PFSK-1 (cell line): ENCODE data around the gene SSH3.

ENCODE experiments used
- FOXP2 ChIP-seq: optimal IDR thresholded peaks from 2 replicates; pipeline ENCODE3; 2011; ENCODE audit warnings: borderline replicate concordance, control low read depth, inconsistent platforms; ENCODE audit not compliant: insufficient read depth; ENCODE audit errors: extremely low read length, extremely low read depth
- POLR2AphosphoS5 ChIP-seq: IDR thresholded peaks from 2 replicates; pipeline ENCODE4 v1.6.1; 2012; ENCODE audit warnings: low read depth, mild to moderate bottlenecking, control low read depth, low read length, moderate library complexity
- SIN3A ChIP-seq: IDR thresholded peaks from 2 replicates; pipeline ENCODE4 v1.6.1; 2012; ENCODE audit warnings: mild to moderate bottlenecking, low read length, moderate library complexity, borderline replicate concordance; ENCODE audit not compliant: insufficient read depth
- TAF1 ChIP-seq: IDR thresholded peaks from 2 replicates; pipeline ENCODE4 v1.6.1; 2012; ENCODE audit warnings: low read length, control low read depth, borderline replicate concordance; ENCODE audit not compliant: insufficient read depth
- TF ChIP-seq, protein P1 (sequence below), 2 experiments: IDR thresholded peaks; 2 replicates each; pipeline versions ENCODE4 v1.6.1 to v1.8.0; 2011 to 2012; ENCODE audit warnings: low read depth in 2 of 2, low read length in 2 of 2, control low read depth in 1 of 2, inconsistent platforms in 1 of 2, mild to moderate bottlenecking in 1 of 2, moderate library complexity in 1 of 2; ENCODE audit not compliant: insufficient read depth in 1 of 2

SSH3 gene

DNA sequence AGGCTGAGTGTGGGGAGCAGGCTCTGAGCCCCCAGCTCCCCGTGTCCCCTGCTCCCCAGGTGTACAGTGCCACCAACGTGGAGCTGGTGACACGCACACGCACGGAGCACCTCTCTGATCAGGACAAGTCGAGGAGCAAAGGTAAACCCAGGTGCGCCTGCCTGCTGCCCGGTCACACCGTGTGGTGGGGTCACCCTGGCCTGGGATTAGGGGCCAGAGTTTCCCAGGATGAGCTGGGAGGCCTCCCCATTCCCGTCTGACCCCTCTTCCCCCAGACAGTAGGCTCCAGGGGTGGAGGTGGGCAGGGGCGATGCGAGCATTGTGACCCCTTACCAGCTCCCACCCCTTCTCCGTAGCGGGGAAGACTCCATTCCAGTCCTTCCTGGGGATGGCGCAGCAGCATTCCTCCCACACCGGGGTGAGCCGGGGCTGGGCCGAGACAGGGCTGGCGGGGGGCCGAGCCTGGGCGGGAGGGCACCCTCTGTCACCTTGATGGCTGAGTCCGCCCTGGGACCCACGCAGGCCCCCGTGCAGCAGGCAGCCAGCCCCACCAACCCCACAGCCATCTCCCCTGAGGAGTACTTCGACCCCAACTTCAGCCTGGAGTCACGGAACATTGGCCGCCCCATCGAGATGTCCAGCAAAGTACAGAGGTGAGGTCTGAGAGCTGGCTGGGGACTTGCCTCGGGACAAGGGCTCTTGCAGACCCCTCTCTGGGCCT lies 3.7 kb upstream of the SSH3 start:
- TF ChIP-seq FOXP2 (no peak), SIN3A (no peak), TAF1 (no peak), POLR2AphosphoS5 (no peak)
- TF ChIP-seq, protein P1, sequence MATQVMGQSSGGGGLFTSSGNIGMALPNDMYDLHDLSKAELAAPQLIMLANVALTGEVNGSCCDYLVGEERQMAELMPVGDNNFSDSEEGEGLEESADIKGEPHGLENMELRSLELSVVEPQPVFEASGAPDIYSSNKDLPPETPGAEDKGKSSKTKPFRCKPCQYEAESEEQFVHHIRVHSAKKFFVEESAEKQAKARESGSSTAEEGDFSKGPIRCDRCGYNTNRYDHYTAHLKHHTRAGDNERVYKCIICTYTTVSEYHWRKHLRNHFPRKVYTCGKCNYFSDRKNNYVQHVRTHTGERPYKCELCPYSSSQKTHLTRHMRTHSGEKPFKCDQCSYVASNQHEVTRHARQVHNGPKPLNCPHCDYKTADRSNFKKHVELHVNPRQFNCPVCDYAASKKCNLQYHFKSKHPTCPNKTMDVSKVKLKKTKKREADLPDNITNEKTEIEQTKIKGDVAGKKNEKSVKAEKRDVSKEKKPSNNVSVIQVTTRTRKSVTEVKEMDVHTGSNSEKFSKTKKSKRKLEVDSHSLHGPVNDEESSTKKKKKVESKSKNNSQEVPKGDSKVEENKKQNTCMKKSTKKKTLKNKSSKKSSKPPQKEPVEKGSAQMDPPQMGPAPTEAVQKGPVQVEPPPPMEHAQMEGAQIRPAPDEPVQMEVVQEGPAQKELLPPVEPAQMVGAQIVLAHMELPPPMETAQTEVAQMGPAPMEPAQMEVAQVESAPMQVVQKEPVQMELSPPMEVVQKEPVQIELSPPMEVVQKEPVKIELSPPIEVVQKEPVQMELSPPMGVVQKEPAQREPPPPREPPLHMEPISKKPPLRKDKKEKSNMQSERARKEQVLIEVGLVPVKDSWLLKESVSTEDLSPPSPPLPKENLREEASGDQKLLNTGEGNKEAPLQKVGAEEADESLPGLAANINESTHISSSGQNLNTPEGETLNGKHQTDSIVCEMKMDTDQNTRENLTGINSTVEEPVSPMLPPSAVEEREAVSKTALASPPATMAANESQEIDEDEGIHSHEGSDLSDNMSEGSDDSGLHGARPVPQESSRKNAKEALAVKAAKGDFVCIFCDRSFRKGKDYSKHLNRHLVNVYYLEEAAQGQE (IDR thresholded peaks at IDR 0.05; ENCODE audit: insufficient read depth in 1 of 2, low read depth in 2 of 2, low read length in 2 of 2) = no peak

DNA sequence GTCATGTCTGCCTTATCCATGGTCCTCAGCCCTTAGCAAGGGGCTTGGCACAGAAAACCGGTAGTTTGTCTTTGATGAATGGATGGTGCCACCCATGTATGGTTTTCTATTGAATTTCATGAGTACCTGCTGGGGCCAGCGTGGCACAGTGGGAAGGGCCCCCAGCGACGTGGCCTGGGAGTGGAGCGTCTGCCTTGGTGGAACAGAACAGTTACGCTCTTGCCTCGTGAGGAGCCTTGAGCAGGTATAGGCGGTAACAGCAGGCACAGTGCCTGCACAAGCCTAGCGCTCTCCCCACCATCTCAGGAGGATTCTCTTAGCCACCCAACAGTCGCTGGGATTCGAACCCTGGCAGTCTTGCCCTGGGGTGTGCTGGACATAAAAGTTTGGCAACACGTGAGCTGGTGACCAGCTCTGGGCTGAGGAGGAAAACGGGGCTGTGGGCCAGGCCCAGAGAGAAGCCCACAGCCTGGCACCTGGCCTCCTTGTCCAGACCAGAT lies 3.0 kb upstream of the SSH3 start:
- TF ChIP-seq FOXP2 (no peak), POLR2AphosphoS5 (no peak), SIN3A (no peak), TAF1 (no peak)
- TF ChIP-seq, protein P1 (IDR thresholded peaks at IDR 0.05; ENCODE audit: insufficient read depth in 1 of 2, low read depth in 2 of 2, low read length in 2 of 2) = no peak

DNA sequence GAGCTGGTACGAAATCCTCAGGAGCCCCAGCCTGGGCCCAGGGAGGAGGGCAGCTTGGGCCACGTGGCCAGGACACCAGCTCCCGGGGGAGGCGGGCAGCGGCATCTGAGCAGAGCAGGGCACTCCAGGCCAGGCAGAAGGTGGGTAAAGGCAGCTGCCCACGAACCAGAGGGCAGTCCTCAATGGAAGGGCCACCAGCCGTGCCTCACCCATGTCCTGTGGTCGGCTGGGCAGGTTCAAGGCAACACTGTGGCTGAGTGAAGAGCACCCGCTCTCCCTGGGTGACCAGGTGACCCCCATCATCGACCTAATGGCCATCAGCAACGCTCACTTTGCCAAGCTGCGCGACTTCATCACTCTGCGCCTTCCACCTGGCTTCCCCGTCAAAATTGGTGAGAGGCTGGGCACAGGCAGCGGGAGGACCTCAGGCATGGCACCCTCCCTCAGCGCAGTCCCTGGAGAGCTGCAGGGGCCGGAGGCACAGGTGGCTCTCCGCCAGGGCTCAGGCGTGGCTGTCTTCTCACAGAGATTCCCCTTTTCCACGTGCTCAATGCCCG lies 2.5 kb upstream of the SSH3 start:
- TF ChIP-seq SIN3A (no peak), POLR2AphosphoS5 (no peak), TAF1 (no peak), FOXP2 (no peak)
- TF ChIP-seq, protein P1 (IDR thresholded peaks at IDR 0.05; ENCODE audit: insufficient read depth in 1 of 2, low read depth in 2 of 2, low read length in 2 of 2) = no peak

DNA sequence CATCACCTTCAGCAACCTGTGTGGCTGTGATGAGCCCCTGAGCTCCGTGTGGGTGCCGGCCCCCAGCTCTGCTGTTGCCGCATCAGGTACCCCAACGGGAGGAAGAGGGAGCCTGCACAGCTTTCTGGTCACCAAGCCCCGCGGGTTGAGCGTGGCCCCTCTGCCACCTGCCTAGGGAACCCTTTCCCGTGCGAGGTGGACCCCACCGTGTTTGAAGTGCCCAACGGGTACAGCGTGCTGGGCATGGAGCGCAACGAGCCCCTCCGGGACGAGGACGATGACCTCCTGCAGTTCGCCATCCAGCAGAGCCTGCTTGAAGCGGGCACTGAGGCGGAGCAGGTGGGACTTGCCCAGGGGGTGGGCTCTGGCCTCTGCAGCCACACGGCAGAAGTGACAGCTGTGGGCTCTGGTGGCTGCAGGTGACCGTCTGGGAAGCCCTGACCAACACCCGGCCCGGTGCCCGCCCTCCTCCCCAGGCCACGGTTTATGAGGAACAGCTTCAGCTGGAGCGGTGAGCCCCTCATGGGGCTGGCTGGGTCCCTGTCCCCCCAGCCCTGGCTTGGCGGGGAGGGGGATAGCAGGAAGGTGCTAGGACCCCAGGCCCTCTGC lies 1.9 kb upstream of the SSH3 start:
- no peak for TF ChIP-seq SIN3A
- no peak for TF ChIP-seq FOXP2
- TF ChIP-seq, protein P1 (IDR thresholded peaks at IDR 0.05; ENCODE audit: insufficient read depth in 1 of 2, low read depth in 2 of 2, low read length in 2 of 2) = no peak
- no peak for TF ChIP-seq POLR2AphosphoS5
- TF ChIP-seq TAF1 = no peak
